IMR-90 (cell line): ENCODE results near the gene KLF16. TPM values are rescaled to one million over a fixed set of nuclear protein-coding genes. Genes with fewer than 3 reads are reported as not detected.

Experiments used
- ATAC-seq: fragments of 200-7000 bp; cut with Tn5 transposase; 2 replicates; pipeline ENCODE4 v1.9.1; 2020; ENCODE audit warnings: low read depth, mild to moderate bottlenecking, moderate library complexity
- BruUV-seq: library from RNA; stranded (reverse); fragments of 400-500 nt; replicated peaks from 2 replicates; lab custom pipeline; 2021; lab: Mats Ljungman, UMichigan
- CTCF ChIA-PET: fragments of 300-600 bp; formaldehyde crosslinking; extraction: SDS; loops from one replicate; lab custom pipeline; 2021; ENCODE audit warnings: antibody characterized with exemption; lab: Yijun Ruan, JAX
- POLR2A ChIA-PET: fragments of 300-600 bp; sonication (Branson Sonifier 250); formaldehyde crosslinking; loops from one replicate; lab custom pipeline; 2022; ENCODE audit warnings: antibody characterized with exemption; ENCODE audit not compliant: unreplicated experiment; lab: Charles Lee
- DNase-seq: peaks from one replicate; pipeline ENCODE4 v3.0.0; 2013
- H2AFZ ChIP-seq: replicated peaks from 2 replicates; pipeline ENCODE3; 2013; ENCODE audit warnings: low read length, mild to moderate bottlenecking; ENCODE audit not compliant: poor library complexity
- H2AK5ac ChIP-seq: 2 replicates; pipeline ENCODE4 v1.6.1; 2013; ENCODE audit warnings: low read depth, low read length, inconsistent platforms
- H2AK9ac ChIP-seq: replicated peaks from 2 replicates; pipeline ENCODE3; 2013; ENCODE audit warnings: mild to moderate bottlenecking, low read depth, low read length, moderate library complexity; ENCODE audit not compliant: poor library complexity
- H2BK120ac ChIP-seq: 2 replicates; pipeline ENCODE4 v1.6.1; 2013; ENCODE audit warnings: low read depth, low read length, inconsistent platforms
- H2BK15ac ChIP-seq: 3 replicates; pipeline ENCODE4 v1.6.1; 2013; ENCODE audit warnings: low read depth, low read length, inconsistent platforms
- H2BK20ac ChIP-seq: 2 replicates; pipeline ENCODE4 v1.6.1; 2013; ENCODE audit warnings: low read depth, mild to moderate bottlenecking, inconsistent platforms, low read length, moderate library complexity
- H2BK5ac ChIP-seq: 2 replicates; pipeline ENCODE4 v1.6.1; 2013; ENCODE audit warnings: mild to moderate bottlenecking, low read depth, low read length, inconsistent platforms; ENCODE audit not compliant: poor library complexity, severe bottlenecking
- H3K14ac ChIP-seq: replicated peaks from 2 replicates; pipeline ENCODE4 v1.6.1; 2013; ENCODE audit warnings: low read depth, low read length, inconsistent platforms
- H3K18ac ChIP-seq: 2 replicates; pipeline ENCODE4 v1.6.1; 2013; ENCODE audit warnings: low read depth, low read length, control low read depth
- H3K23ac ChIP-seq: 2 replicates; pipeline ENCODE4 v1.6.1; 2013; ENCODE audit warnings: low read depth, low read length, inconsistent platforms
- H3K27ac ChIP-seq: 2 replicates; pipeline ENCODE4 v1.5.1; 2013; ENCODE audit warnings: mild to moderate bottlenecking, control low read depth, low read length; ENCODE audit not compliant: insufficient read depth
- H3K27me3 ChIP-seq: 2 replicates; pipeline ENCODE4 v1.6.1; 2013; ENCODE audit warnings: low read length; ENCODE audit not compliant: control insufficient read depth, insufficient read depth
- H3K36me3 ChIP-seq: 2 replicates; pipeline ENCODE4 v1.6.1; 2013; ENCODE audit warnings: low read length, mixed read lengths; ENCODE audit not compliant: control insufficient read depth, insufficient read depth
- H3K4ac ChIP-seq: 2 replicates; pipeline ENCODE4 v1.6.1; 2013; ENCODE audit warnings: low read depth, low read length, inconsistent platforms
- H3K4me1 ChIP-seq: 2 replicates; pipeline ENCODE4 v1.6.1; 2013; ENCODE audit warnings: low read length, mixed read lengths; ENCODE audit not compliant: control insufficient read depth, insufficient read depth
- H3K4me2 ChIP-seq: 2 replicates; pipeline ENCODE4 v1.6.1; 2013; ENCODE audit warnings: low read depth, mild to moderate bottlenecking, control low read depth, low read length, moderate library complexity
- H3K4me3 ChIP-seq: 2 replicates; pipeline ENCODE4 v1.5.1; 2013; ENCODE audit warnings: low read depth, mild to moderate bottlenecking, control low read depth, low read length, moderate library complexity; ENCODE audit not compliant: insufficient read depth
- H3K56ac ChIP-seq: 2 replicates; pipeline ENCODE4 v1.6.1; 2013; ENCODE audit warnings: low read length, inconsistent platforms; ENCODE audit not compliant: insufficient read depth; ENCODE audit errors: extremely low read depth
- H3K79me1 ChIP-seq, 2 experiments: 2 replicates each; pipeline ENCODE4 v1.6.1; 2013; ENCODE audit warnings: low read length in 2 of 2, inconsistent platforms in 1 of 2, low read depth in 1 of 2
- H3K9ac ChIP-seq: 2 replicates; pipeline ENCODE4 v1.6.1; 2013; ENCODE audit warnings: low read depth, low read length, control low read depth
- H3K9me1 ChIP-seq: 2 replicates; pipeline ENCODE4 v1.6.1; 2013; ENCODE audit warnings: low read length, inconsistent platforms; ENCODE audit not compliant: insufficient read depth
- H3K9me3 ChIP-seq: 2 replicates; pipeline ENCODE4 v1.6.1; 2013; ENCODE audit warnings: low read length; ENCODE audit not compliant: control insufficient read depth, insufficient read depth
- H4K20me1 ChIP-seq: 2 replicates; pipeline ENCODE4 v1.6.1; 2013; ENCODE audit warnings: low read length, inconsistent platforms; ENCODE audit not compliant: insufficient read depth
- H4K5ac ChIP-seq: 2 replicates; pipeline ENCODE4 v1.6.1; 2013; ENCODE audit warnings: mild to moderate bottlenecking, low read depth, low read length, control low read depth
- H4K8ac ChIP-seq, 2 experiments: 2 replicates each; pipeline ENCODE4 v1.6.1; 2013; ENCODE audit warnings: low read depth in 2 of 2, low read length in 2 of 2, control low read depth in 1 of 2, inconsistent platforms in 1 of 2
- H4K91ac ChIP-seq: 2 replicates; pipeline ENCODE4 v1.6.1; 2013; ENCODE audit warnings: low read depth, low read length, inconsistent platforms; ENCODE audit not compliant: insufficient read depth
- MAFK ChIP-seq: IDR thresholded peaks from 2 replicates; pipeline ENCODE4 v1.6.1; 2012; ENCODE audit warnings: low read depth, low read length, improper control_type of control experiment
- MXI1 ChIP-seq: IDR thresholded peaks from 2 replicates; pipeline ENCODE4 v1.6.1; 2012; ENCODE audit warnings: low read depth, mild to moderate bottlenecking, low read length, moderate library complexity, borderline replicate concordance
- RFX5 ChIP-seq: IDR thresholded peaks from 2 replicates; pipeline ENCODE4 v1.8.0; 2012; ENCODE audit warnings: low read depth, mild to moderate bottlenecking, low read length, moderate library complexity
- WGBS, 2 experiments: methylation state at CpG; one replicate each; pipeline versions ENCODE4 v1.1.5 to v1.1.7; 2013; ENCODE audit warnings: missing lambda C conversion rate in 2 of 2; ENCODE audit not compliant: insufficient read length in 1 of 2; ENCODE audit errors: extremely low coverage in 2 of 2; 5-methylcytosine and 5-hydroxymethylcytosine counted together
- dilution Hi-C: fragments of 300-500 bp; cut with HindIII; formaldehyde crosslinking; loops from one replicate; pipeline ENCODE4 v1.14.3; 2018; ENCODE audit warnings: low sequenced_read_pairs; ENCODE audit not compliant: unreplicated experiment
- in situ Hi-C: fragments of 300-500 bp; cut with MboI; formaldehyde crosslinking; loops from 3 replicates; pipeline ENCODE4 v1.14.3; 2019; ENCODE audit warnings: low sequenced_read_pairs, inconsistent platforms, mixed read lengths
- intact Hi-C: fragments of 100-400 bp; cut with micrococcal nuclease; formaldehyde crosslinking; loops from 2 replicates; pipeline ENCODE4 v1.10.0; 2022
- polyA plus RNA-seq, 3 experiments: library from polyadenylated mRNA; depleted of rRNA; stranded (reverse); fragments of >200 nt; gene quantifications; 2 replicates each; pipeline ENCODE4 v1.2.3, GENCODE V29; 2012; ENCODE audit warnings: low replicate concordance in 1 of 3
- total RNA-seq: library from RNA; depleted of rRNA; stranded (reverse); fragments of >200 nt; gene quantifications from 2 replicates; pipeline ENCODE4 v1.2.3, GENCODE V29; 2012
- TF ChIP-seq, protein P1 (sequence below): fragments of 150-350 bp; IDR thresholded peaks from 2 replicates; pipeline ENCODE4 v1.6.1; 2017; ENCODE audit warnings: mild to moderate bottlenecking, antibody characterized with exemption, low read length, low read depth

The KLF16 gene
- total and polyA plus RNA-seq, 2 of the 4 experiments (the other 2 are of a cell fraction) = 0.90 to 13.1 TPM

DNA sequence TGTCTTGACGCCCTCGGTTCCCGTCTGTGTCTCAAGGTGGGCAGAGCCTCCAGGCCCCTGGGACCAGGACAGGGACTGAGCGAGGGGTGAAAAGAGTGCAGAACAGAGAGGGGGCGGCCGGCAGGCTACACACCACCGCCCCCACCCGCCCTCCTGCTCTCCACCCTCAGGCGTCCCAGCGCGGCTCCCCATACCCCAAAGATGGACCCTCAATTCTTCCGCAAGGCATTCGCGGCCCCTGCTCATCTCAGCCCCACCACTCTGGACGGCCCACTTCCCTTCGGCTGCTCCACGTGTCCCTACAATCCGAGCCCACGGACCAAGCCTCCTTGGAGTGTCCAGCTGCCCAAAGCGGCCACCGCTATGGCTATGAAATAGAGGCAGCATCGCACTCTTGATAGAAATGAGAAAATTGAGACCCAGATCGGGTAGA lies 1.8 kb downstream of the KLF16 start:
- no peak overlapping the region; the same call in 1 of the 2 replicates for H3K56ac ChIP-seq
- no peak overlapping the region for H4K5ac ChIP-seq
- H3K4ac ChIP-seq = peak overlapping the region; percentile 58
- no CpG with 5 or more reads among the region's 23 CpGs for WGBS, 2 experiments
- H2BK120ac ChIP-seq = no peak overlapping the region
- ChIA-PET CTCF (no interaction called here), POLR2A (no interaction called here)
- H3K14ac ChIP-seq = peak overlapping the region; percentile 0
- H3K36me3 ChIP-seq = no peaks in the 10 kb centered on the region
- no peaks in the 10 kb centered on the region for H3K27me3 ChIP-seq
- dilution Hi-C loops = no loop called here
- no peak overlapping the region for H2BK15ac ChIP-seq
- H4K8ac ChIP-seq = no peak overlapping the region
- BruUV-seq = no TSS peak
- no peak for ATAC-seq
- H2AK5ac ChIP-seq = peak overlapping the region; percentile 54
- H3K79me1 ChIP-seq = peaks cover 5 to 63% of the 10 kb centered on the region in 2 experiments; a peak in 3 of 4 replicates
- H3K18ac ChIP-seq = no peak overlapping the region
- in situ Hi-C loops = no loop called here
- peaks cover under 1% of the 10 kb centered on the region; the same call in 1 of the 2 replicates for H3K9me1 ChIP-seq
- H2BK5ac ChIP-seq = no peak overlapping the region
- peak overlapping the region; percentile 77 for H3K4me2 ChIP-seq
- peak overlapping the region; percentile 94 for H2AK9ac ChIP-seq
- TF ChIP-seq MXI1 = peak; percentile 92
- no peak for TF ChIP-seq RFX5
- TF ChIP-seq, protein P1, sequence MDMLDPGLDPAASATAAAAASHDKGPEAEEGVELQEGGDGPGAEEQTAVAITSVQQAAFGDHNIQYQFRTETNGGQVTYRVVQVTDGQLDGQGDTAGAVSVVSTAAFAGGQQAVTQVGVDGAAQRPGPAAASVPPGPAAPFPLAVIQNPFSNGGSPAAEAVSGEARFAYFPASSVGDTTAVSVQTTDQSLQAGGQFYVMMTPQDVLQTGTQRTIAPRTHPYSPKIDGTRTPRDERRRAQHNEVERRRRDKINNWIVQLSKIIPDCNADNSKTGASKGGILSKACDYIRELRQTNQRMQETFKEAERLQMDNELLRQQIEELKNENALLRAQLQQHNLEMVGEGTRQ = peak; percentile 41; the same call in 1 of the 2 replicates
- TF ChIP-seq MAFK = no peak
- peaks cover 61% of the 10 kb centered on the region for H4K20me1 ChIP-seq
- peak overlapping the region; percentile 68 for H3K27ac ChIP-seq
- no peak for DNase-seq
- peak overlapping the region; percentile 56 for H2AFZ ChIP-seq
- peak overlapping the region; percentile 84 for H3K9ac ChIP-seq
- 0 out of 2 replicates have a peak overlapping the region, but pooled peaks have one; percentile 21 for H4K91ac ChIP-seq
- peak overlapping the region; percentile 98 for H3K4me3 ChIP-seq
- H3K9me3 ChIP-seq = no peaks in the 10 kb centered on the region
- H3K23ac ChIP-seq = peak overlapping the region; percentile 50
- intact Hi-C loops = no loop called here
- peaks cover 37% of the 10 kb centered on the region for H3K4me1 ChIP-seq
- no peak overlapping the region for H2BK20ac ChIP-seq
